Activated CD4-positive, alpha-beta T cell treated with anti-CD3 and anti-CD28 coated beads for 36 hours (primary cell): ENCODE data around the gene MPV17L. TPM values are rescaled to one million over a fixed set of nuclear protein-coding genes. Genes with fewer than 3 reads are reported as not detected.
"Not testable (repeated sequence)": the region's sequence is repeated elsewhere in the genome, so short reads cannot be mapped to it uniquely, and the experiment has no call there.

Source experiments
- ATAC-seq: fragments of 200-7000 bp; cut with Tn5 transposase; one replicate; pipeline ENCODE4 v1.10.0; 2021; ENCODE audit warnings: mild to moderate bottlenecking, moderate library complexity
- CTCF ChIA-PET: fragments of 350-600 bp; sonication (Branson Sonifier 250); formaldehyde crosslinking; loops from one replicate; lab custom pipeline; 2021; ENCODE audit warnings: antibody characterized with exemption; lab: Charles Lee
- POLR2A ChIA-PET: fragments of 350-600 bp; sonication (Branson Sonifier 250); formaldehyde crosslinking; loops from one replicate; lab custom pipeline; 2021; ENCODE audit warnings: antibody characterized with exemption, inconsistent platforms; lab: Charles Lee
- DNase-seq: peaks from one replicate; pipeline ENCODE4 v3.0.0-alpha.2; 2020
- H3K27ac Mint-ChIP-seq: one replicate; pipeline ENCODE4 v1.8.0; 2021; ENCODE audit warnings: mixed read lengths
- H3K27me3 Mint-ChIP-seq: one replicate; pipeline ENCODE4 v1.8.0; 2021; ENCODE audit warnings: mixed read lengths
- H3K36me3 Mint-ChIP-seq: one replicate; pipeline ENCODE4 v1.8.0; 2021; ENCODE audit warnings: low read depth, mixed read lengths
- H3K4me1 Mint-ChIP-seq: one replicate; pipeline ENCODE4 v1.8.0; 2021; ENCODE audit warnings: mixed read lengths
- H3K4me3 Mint-ChIP-seq: one replicate; pipeline ENCODE4 v1.8.0; 2021; ENCODE audit warnings: mild to moderate bottlenecking, moderate library complexity, mixed read lengths
- H3K9me3 Mint-ChIP-seq: one replicate; pipeline ENCODE4 v1.8.0; 2021; ENCODE audit warnings: low read depth, mixed read lengths
- intact Hi-C, 2 experiments: fragments of 100-400 bp; cut with DNase I in 1 of 2; cut with micrococcal nuclease in 1 of 2; formaldehyde crosslinking; loops; one replicate each; pipeline versions ENCODE4 v1.14.2 to v1.15.1; 2022 to 2024; cut with DNase I, micrococcal nuclease
- total RNA-seq, 2 experiments: library from RNA; stranded (reverse); gene quantifications; one replicate each; pipeline ENCODE4 v1.2.3, GENCODE V29; 2021

The MPV17L gene
- total RNA-seq, 2 experiments from 2014 or later = not detected

- Mint-ChIP-seq H3K4me3 (no peak overlapping the region), H3K27ac (no peak overlapping the region), H3K4me1 (peaks cover 10% of the 10 kb centered on the region), H3K36me3 (no peaks in the 10 kb centered on the region), H3K27me3 (peaks cover 16% of the 10 kb centered on the region), H3K9me3 (no peaks in the 10 kb centered on the region)
- POLR2A ChIA-PET = no interaction called here
- CTCF ChIA-PET = interaction anchor here (0.6 kb wide), 1 partner anchor 332 kb away, joined by 3 read pairs; no protein-coding TSS in a partner anchor
- ATAC-seq = no peak
- intact Hi-C loops = no loop called here
- no peak for DNase-seq
Observed at GRCh38 chr16:15439102-15439501, 43.5 kb downstream of the MPV17L start.

- Mint-ChIP-seq H3K9me3 (no peaks in the 10 kb centered on the region), H3K27ac (no peak overlapping the region), H3K4me3 (no peak overlapping the region), H3K36me3 (no peaks in the 10 kb centered on the region), H3K27me3 (peaks cover 13% of the 10 kb centered on the region), H3K4me1 (peaks cover 10% of the 10 kb centered on the region)
- ChIA-PET POLR2A (no interaction called here), CTCF (interaction anchor here (0.6 to 0.7 kb wide), 2 partner anchors 13 to 332 kb away, joined by 3 to 5 read pairs; no protein-coding TSS in a partner anchor)
- no peak for ATAC-seq
- no peak for DNase-seq
- intact Hi-C loops = no loop called here
Observed at GRCh38 chr16:15439521-15439920, 44.0 kb downstream of the MPV17L start.

- H3K9me3 Mint-ChIP-seq = no peaks in the 10 kb centered on the region
- ATAC-seq (no peak), DNase-seq (no peak)
- peaks cover 4% of the 10 kb centered on the region for H3K27me3 Mint-ChIP-seq
- no peaks in the 10 kb centered on the region for H3K36me3 Mint-ChIP-seq
- ChIA-PET CTCF (no interaction called here), POLR2A (no interaction called here)
- no peak overlapping the region for H3K4me3 Mint-ChIP-seq
- H3K27ac Mint-ChIP-seq = no peak overlapping the region
- peaks cover 3% of the 10 kb centered on the region for H3K4me1 Mint-ChIP-seq
- intact Hi-C loops = no loop called here
Observed at GRCh38 chr16:15440852-15441251, 45.3 kb downstream of the MPV17L start.

DNA sequence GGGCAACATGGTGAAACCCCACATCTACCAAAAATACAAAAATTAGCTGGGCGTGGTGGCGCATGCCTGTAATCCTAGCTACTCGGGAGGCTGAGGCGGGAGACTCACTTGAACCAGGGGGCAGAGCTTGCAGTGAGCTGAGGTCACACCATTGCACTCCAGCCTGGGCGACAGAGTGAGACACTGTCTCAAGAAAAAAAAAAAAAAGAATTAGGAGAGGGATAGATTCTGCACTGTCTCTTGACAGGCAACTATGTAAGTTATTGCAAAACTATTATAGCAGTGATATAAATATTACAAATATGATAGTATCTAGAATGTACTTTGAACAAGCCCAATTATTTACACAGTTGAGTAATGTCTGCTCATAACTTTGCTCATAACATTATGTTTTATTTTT is 46.6 kb downstream of the MPV17L start:
- DNase-seq, H3K36me3 Mint-ChIP-seq, intact Hi-C loops, H3K4me3 Mint-ChIP-seq, H3K9me3 Mint-ChIP-seq, H3K4me1 Mint-ChIP-seq, POLR2A ChIA-PET, ATAC-seq, H3K27ac Mint-ChIP-seq, H3K27me3 Mint-ChIP-seq: not testable (repeated sequence)
- CTCF ChIA-PET = interaction anchor here (1.6 kb wide), 1 partner anchor 9 kb away, joined by 5 read pairs; no protein-coding TSS in a partner anchor

DNA sequence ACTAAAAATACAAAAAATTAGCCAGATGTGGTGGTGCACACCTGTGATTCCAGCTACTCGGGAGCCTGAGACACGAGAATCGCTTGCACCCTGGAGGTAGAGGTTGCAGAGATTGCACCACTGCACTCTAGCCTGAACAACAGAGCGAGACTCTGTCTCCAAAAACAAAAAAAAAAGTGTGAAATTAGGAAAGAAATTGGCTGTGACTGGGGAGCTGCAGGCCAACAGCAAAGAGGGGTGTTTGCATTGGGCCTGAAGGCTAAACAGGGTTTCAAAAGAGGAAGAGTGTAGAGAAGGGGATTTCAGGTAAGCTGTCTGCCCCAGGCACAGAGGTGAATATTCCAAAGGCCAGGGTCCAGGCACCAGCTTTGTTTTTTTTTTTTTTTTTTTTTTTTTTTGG is 48.2 kb downstream of the MPV17L start:
- no peak for DNase-seq
- Mint-ChIP-seq H3K27ac (no peak overlapping the region), H3K27me3 (peaks cover 2% of the 10 kb centered on the region), H3K4me3 (no peak overlapping the region), H3K36me3 (no peaks in the 10 kb centered on the region), H3K9me3 (no peaks in the 10 kb centered on the region), H3K4me1 (peaks cover 2% of the 10 kb centered on the region)
- intact Hi-C loops = no loop called here
- no peak for ATAC-seq
- POLR2A ChIA-PET = interaction anchor here (0.6 kb wide), 1 partner anchor 612 kb away, joined by 4 read pairs; no protein-coding TSS in a partner anchor
- CTCF ChIA-PET = interaction anchor here (0.9 kb wide), 1 partner anchor 261 kb away, joined by 3 read pairs; no protein-coding TSS in a partner anchor

DNA sequence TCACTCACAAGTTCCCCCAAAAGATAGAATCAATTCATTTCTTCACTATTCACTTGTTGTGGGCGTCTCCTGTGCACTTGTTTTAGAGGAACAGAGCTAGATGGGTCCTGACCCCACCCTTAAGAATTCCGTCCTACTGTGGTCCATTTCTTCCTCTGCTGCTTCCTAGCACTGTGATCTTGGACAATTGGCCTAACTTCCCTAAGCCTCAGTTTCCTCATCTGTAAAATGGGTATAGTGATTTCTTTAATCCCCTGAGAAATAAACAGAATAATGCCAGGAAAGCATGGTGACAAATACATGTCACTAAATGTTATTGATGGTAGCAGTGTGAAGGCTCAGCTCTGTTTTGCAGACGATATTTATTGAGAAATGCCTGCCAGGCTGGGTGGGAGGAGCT is 48.7 kb downstream of the MPV17L start:
- ChIA-PET CTCF (no interaction called here), POLR2A (interaction anchor here (0.6 to 0.7 kb wide), 2 partner anchors 36 to 612 kb away, joined by 3 to 4 read pairs; no protein-coding TSS in a partner anchor)
- Mint-ChIP-seq H3K9me3 (no peaks in the 10 kb centered on the region), H3K4me3 (no peak overlapping the region), H3K27me3 (peaks cover 2% of the 10 kb centered on the region), H3K27ac (no peak overlapping the region), H3K36me3 (no peaks in the 10 kb centered on the region), H3K4me1 (peaks cover 2% of the 10 kb centered on the region)
- intact Hi-C loops = no loop called here
- no peak for DNase-seq
- no peak for ATAC-seq

DNA sequence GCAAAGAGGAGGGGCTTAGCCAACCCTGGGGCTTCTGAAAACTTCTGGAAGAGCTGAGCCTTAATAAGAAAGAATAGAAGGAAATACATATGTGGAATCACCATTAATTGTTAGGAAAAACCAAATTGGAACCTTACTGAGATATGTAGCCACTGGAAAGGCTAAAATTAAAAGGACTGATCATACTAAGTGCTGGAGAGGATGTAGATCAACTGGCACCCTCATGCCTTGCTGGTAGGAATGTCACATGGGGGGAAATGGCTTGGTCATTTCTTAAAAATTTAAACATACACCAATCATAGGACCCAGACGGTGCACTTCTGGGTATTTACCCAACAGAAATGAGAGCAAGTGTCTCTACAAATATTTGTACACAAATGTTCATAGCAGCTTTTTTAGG is 49.9 kb downstream of the MPV17L start:
- POLR2A ChIA-PET = no interaction called here
- Mint-ChIP-seq H3K4me3 (no peak overlapping the region), H3K27me3 (peaks cover 2% of the 10 kb centered on the region)

DNA sequence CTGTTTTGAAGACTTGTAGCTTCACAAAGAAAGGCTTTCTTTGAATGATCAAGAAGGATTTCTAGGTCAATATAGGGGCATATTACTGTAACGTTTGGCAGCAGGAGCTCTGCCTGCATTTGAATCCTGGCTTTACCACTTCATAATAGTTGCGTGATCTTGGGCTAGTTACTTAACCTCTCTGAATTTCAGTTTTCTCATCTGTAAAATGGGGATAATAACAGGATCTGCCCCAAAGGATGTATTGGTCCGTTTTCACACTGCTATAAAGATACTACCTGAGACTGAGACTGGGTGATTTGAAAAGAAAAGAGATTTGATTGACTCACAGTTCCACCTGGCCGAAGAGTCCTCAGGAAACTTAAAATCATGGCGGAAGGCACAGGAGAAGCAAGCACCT is 51.3 kb downstream of the MPV17L start:
- POLR2A ChIA-PET = no interaction called here
- H3K4me1 Mint-ChIP-seq = no peaks in the 10 kb centered on the region
- intact Hi-C loops = no loop called here
- no peak for DNase-seq
- no peak for ATAC-seq
- peaks cover 3% of the 10 kb centered on the region for H3K27me3 Mint-ChIP-seq
- CTCF ChIA-PET = no interaction called here
- H3K9me3 Mint-ChIP-seq = no peaks in the 10 kb centered on the region
- no peak overlapping the region for H3K27ac Mint-ChIP-seq
- no peaks in the 10 kb centered on the region for H3K36me3 Mint-ChIP-seq
- no peak overlapping the region for H3K4me3 Mint-ChIP-seq

More for the DNA sequence above, 49.9 kb downstream of the MPV17L start:
- H3K9me3 Mint-ChIP-seq = no peaks in the 10 kb centered on the region
- DNase-seq (no peak), ATAC-seq (no peak)
- intact Hi-C loops = no loop called here
- H3K4me1 Mint-ChIP-seq = no peaks in the 10 kb centered on the region
- CTCF ChIA-PET = no interaction called here
- H3K27ac Mint-ChIP-seq = no peak overlapping the region
- no peaks in the 10 kb centered on the region for H3K36me3 Mint-ChIP-seq

- CTCF ChIA-PET = no interaction called here
- no peak for ATAC-seq
- Mint-ChIP-seq H3K4me1 (no peaks in the 10 kb centered on the region), H3K4me3 (no peak overlapping the region), H3K27me3 (peaks cover 6% of the 10 kb centered on the region), H3K27ac (no peak overlapping the region), H3K36me3 (no peaks in the 10 kb centered on the region), H3K9me3 (no peaks in the 10 kb centered on the region)
- no peak for DNase-seq
- intact Hi-C loops = no loop called here
- POLR2A ChIA-PET = no interaction called here
Observed at GRCh38 chr16:15450624-15451023, 55.1 kb downstream of the MPV17L start.

GRCh38 chr16:15451098-15451731 is 55.7 kb downstream of the MPV17L start:
- DNase-seq (no peak), ATAC-seq (no peak)
- Mint-ChIP-seq H3K36me3 (no peaks in the 10 kb centered on the region), H3K4me3 (no peak overlapping the region), H3K4me1 (no peaks in the 10 kb centered on the region), H3K27ac (no peak overlapping the region), H3K27me3 (peaks cover 6% of the 10 kb centered on the region), H3K9me3 (no peaks in the 10 kb centered on the region)
- ChIA-PET CTCF (no interaction called here), POLR2A (no interaction called here)
- intact Hi-C loops = no loop called here

GRCh38 chr16:15452246-15452855 is 56.8 kb downstream of the MPV17L start:
- no peaks in the 10 kb centered on the region for H3K4me1 Mint-ChIP-seq
- H3K4me3 Mint-ChIP-seq = no peak overlapping the region
- H3K27ac Mint-ChIP-seq = no peak overlapping the region
- DNase-seq (no peak), ATAC-seq (no peak)
- ChIA-PET POLR2A (no interaction called here), CTCF (no interaction called here)
- H3K27me3 Mint-ChIP-seq = peaks cover 5% of the 10 kb centered on the region
- H3K36me3 Mint-ChIP-seq = no peaks in the 10 kb centered on the region
- no peaks in the 10 kb centered on the region for H3K9me3 Mint-ChIP-seq
- intact Hi-C loops = no loop called here

DNA sequence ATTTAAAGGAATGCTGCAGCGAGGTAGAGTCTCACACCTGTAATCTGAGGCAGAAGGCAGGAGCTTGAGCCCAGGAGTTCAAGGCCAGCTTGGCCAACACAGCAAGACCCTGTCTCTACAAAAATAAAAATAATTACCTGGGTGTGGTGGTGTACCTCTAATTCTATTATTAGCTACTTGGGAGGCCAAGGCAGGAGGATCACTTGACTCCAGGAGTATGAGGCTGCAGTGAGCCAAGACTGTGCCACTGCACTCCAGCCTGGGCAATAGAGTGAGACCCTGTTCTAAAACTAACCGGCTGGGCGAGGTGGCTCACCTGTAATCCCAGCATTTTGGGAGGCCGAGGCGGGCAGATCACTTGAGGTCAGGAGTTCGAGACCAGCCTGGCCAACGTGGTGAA is 57.7 kb downstream of the MPV17L start:
- H3K4me1 Mint-ChIP-seq, ATAC-seq, intact Hi-C loops, CTCF ChIA-PET, H3K27me3 Mint-ChIP-seq, DNase-seq, H3K36me3 Mint-ChIP-seq, H3K27ac Mint-ChIP-seq, H3K9me3 Mint-ChIP-seq, POLR2A ChIA-PET, H3K4me3 Mint-ChIP-seq: not testable (repeated sequence)
